NCI-H1417 (cell line): ENCODE results near the gene SDHB.

ENCODE experiments used
- DNase-seq, 3 experiments: peaks; one replicate each; lab custom pipeline; 2025; lab: John Stamatoyannopoulos, UW

Gene SDHB

DNA sequence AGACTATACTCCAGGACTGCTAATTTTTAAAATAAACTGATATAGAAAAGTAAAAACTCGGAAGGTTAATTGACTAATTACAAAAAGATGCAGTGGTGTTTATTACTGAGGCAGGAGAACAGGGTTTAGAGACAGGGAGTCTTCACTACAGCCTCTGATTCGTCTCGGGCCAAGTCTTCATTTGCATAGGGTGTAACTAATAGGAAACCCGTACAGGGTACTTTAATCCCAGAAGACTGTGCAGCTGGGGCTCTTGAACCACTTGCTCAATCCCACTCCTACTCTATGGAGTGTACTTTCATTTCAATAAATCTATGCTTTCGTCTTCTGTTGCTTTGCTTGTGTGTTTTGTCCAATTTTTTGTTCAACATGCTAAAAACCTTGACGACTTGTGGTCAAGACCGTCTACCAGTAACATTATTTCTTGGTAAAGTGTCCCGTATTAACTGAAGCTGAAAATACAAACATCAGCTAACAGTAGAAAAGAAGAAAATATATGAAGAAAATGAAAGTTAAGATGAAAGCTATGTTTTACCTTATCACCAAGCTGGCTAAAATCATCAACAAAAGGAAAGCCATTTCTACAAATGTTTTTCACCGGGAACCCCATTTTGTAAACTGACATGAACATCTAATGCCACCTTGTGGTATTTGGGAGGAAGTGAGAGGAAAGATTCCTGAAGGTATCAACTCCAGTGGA lies 8.0 kb downstream of the SDHB start:
- DNase-seq = peak in 2 of 3 experiments; percentile 23 to 69

DNA sequence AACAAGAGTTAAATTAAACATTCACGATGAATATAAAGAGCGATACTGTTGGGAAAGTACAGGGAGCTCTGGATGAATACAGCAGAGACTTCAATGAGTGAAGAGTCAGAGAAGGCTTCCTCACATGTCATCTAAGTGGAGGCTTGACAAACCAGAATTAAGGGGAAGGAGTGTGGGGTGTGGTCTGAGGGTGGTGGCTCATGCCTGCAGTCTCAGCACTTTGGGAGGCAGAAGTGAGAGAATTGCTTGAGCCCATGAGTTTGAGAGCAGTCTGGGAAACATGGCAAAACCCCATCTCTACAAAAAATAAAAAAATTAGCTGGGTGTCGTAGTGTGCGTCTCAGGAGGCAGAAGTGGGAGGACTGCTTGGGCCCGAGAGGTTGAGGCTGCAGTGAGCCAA lies 8.7 kb downstream of the SDHB start:
- no peak for DNase-seq

DNA sequence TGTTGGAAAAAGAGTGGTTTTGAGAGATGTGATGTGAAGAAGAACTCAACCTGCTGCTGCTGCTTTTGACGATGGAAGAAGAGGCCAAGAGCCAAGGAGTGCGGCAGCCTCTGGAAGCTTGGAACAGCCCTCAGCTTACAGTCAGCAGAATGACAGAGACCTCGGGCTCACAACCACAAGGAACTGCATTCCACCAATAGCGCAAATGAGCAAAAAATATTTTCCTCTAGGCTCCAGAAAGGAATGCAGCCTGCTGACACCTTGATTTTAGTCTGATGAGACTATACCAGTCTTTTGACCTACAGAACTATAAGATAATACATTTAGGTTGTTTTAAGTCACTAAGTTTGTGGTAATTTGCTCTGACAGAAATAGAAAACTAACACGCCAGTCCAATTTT lies 10.2 kb downstream of the SDHB start:
- DNase-seq = no peak

DNA sequence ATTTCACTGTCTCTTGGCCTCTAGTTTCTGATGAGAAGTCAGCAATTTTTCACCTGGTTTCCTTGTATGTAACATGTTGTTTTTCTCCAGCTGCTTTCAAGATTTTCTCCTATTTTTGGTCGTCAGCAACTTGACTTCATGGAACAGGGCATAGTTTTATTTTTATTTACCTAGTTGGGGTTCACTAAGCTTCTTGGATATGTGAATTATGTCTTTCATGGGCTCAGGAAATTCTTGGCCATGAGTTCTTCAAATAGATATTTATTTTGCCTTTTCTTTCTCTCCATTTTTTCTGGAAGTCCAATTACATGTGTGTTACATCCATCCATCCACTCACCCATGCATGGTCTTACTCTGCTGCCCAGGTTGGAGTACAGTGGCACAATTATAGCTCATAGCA lies 13.7 kb downstream of the SDHB start:
- DNase-seq = no peak

DNA sequence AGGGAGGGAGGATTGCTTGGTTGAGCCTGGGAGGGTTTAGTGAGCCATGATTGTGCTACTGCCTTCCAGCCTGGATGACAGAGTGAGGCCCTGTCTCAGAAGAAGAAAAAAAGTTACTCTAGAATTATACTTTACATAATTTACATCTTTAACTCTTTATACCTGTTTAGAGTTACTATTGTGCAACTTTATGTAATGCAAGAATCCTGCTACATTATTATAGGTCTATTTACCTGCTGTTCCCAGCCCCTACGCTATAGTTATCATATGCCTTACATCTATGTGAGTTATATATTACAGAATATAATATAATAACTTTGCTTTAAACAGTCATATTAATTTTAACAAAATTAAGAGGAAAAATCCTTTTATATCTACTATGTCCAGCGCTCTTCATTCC lies 14.3 kb downstream of the SDHB start:
- DNase-seq = no peak

DNA sequence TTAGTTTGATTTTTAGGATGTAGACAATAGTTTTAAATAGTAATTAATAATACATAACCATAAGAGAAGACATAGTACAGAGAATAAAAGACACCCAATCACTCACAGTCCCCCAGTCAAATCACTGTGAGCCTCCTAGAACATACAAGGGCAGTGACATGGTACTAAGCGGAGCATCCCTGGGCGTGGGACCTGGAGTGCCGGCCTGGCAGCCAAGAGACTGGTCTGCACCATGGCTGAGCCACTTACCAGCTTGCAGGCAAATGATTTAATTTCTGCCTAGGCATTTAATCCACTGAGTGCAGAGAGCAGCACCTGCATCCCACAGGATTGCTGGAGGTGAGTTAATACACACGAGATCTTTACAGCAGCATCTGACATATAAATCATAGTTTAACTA lies 20.4 kb downstream of the SDHB start:
- no peak for DNase-seq

DNA sequence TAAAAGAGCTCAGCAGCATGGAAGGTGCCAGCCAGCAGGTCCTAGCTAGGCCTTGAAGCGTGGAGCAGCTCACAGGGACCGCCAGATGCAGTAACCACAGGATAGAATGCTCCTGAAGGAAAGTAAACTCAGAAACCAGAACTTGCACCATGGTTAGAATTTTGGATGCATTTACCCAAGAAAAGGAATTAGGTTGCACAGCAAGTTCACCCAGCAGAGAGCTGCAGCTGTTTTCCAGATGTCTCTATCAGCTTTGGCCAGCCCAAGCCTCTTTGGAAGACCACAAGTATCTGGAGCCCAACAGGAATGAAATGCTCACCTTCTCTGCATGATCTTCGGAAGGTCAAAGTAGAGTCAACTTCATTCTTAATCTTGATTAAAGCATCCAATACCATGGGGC lies 21.1 kb downstream of the SDHB start:
- DNase-seq = no peak

DNA sequence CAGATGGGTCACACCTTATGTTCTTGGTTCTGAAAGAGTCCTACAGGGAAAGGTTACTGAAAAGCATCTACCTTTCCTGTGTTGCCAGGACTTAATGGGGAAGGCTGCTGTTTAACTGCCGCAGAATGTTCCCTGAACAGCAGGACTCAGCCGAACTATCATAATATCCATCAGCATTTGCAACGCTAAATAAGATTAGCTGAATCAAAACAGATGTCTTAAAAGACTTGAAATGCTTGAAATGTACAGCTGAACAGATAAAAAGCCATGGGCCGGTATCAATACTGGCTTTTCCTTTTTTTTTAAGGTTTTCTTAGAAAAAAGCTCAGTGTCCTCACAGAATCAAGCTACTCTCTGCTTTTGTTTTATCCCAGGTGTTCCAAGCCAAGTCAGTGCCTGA lies 22.4 kb downstream of the SDHB start:
- DNase-seq = no peak

DNA sequence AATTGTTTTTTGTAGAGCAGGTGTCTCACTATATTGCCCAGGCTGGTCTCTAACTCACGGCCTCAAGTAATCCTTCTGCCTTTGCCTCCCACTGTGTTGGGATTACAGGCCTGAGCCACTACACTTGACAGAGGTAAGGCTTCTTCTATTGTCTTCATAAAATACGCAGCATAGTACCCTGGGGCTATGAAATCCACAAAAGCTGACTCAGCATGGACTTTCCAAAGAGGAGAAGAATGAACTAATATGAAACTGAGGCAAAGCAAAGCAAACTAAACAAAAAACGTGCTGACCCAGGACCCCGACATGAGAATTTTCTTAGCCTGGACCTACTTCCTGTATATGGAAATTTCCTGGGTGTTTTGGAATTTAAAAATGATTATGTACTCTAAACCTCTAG lies 23.6 kb downstream of the SDHB start:
- DNase-seq = peak in 1 of 3 experiments; percentile 15

DNA sequence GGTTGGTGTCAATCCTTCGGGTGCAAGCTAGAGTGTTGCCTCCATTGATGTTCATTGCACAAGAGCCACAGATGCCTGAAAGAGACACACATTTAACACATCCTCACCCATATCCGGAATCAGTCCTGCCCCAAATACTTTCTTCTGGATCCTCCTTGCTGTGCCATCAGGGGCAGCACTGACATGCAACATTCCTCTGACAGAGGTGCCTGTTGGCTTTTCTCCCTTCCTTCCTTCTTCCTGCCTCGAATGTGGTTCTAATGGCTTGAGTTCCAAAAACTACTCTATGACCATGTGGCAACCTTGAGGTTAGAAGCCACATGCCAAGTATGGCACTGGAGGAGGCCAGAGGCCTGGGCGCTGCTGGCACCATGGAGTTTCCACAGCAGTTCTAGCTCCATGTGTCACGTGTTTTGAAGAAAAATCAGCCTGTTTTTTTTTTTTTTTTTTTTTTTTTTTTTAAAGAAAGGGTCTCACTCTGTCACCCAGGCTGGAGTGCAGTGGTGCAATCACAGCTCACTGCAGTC lies 25.1 kb downstream of the SDHB start:
- no peak for DNase-seq

DNA sequence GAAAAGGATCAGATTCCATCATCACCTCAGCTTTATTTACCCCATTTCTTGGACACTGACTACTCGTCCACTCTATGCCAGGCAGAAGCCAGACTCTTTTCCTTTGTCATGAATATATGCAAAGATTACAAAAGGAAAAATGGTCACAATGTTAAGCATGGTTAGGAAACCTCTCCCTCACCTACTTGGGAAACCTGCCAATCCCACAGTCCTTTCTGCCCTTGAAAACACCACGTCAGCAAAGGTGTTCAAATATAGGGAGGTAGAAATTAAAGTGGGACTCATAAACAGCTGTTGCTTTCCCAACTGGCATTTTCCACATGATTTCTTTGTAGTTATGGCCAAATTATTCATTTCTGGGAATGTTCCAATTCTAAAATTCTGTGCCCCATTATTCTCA lies 25.9 kb downstream of the SDHB start:
- DNase-seq = no peak

DNA sequence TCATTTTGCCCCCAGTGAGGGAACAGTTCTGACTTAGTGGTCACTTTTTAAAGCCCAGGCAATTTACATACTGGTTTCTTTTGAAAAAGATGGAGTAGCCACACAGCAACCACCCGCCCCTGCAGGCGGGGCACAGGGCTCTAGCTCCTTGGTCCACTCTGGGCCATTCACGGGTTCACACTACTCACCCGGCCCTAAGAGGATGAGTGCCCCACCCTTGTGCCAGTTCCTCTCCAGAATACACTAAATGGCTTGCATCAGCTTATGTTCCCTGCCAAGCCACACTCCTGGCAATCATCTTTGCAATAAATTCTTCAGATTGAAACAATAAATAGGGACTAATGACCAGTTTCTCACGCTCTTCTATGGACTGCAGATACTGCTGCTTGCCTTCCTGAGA lies 26.4 kb downstream of the SDHB start:
- DNase-seq = no peak

DNA sequence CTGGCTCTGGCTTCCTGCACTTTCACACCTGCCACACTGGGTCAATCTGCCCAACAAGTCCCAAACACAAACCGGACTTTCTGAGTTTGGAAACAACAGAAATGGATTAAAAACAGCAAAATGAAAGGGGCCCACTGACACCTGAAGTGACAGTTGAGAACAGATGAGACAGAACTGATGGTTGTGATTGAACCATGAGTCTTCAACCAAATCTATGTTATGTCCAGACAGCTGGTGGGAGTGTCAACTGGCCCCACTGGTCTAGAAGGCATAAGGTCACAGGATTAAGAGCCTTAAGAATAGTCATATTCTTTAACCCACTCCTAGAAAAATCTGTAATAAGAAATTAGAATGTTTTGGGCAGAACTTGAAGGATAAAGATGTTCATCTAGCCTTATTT lies 29.1 kb downstream of the SDHB start:
- no peak for DNase-seq

DNA sequence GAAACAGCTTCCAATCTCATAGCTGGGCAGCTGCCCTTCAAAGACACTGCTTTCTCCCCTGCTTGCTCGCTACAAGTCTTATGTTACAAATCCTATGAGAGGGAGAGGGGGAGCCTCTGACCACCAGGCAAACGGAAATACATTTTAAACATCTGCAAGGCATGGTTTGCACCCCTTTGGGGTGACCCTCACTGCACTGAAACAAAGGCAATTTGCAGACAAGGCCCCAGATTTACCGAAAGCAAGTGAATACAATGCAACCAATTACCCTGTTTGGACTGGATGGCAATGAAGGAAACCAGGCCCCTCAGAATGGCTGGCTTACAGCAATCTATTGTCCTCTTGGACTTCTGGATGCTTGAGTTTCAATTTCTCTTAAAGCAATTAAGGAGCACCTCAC lies 30.3 kb downstream of the SDHB start:
- DNase-seq = no peak

DNA sequence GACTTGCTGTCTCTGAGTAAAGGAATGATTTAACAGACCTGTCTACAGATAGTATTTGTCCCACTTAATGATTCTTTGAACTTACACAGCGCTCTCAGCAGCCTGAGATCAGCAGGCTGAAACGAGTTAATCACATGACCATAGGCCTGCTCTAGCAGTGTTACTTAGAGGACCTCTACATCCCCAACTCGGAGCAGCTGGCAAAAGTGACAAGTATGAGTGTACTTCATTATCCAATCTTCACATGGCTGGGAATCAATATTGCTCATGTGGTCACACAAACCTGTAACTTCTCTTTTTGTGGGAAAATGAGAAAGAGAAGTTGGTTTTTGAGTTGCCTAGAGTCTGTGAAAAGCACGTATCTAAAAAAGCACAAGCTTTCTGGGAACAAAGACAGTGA lies 30.7 kb downstream of the SDHB start:
- no peak for DNase-seq

DNA sequence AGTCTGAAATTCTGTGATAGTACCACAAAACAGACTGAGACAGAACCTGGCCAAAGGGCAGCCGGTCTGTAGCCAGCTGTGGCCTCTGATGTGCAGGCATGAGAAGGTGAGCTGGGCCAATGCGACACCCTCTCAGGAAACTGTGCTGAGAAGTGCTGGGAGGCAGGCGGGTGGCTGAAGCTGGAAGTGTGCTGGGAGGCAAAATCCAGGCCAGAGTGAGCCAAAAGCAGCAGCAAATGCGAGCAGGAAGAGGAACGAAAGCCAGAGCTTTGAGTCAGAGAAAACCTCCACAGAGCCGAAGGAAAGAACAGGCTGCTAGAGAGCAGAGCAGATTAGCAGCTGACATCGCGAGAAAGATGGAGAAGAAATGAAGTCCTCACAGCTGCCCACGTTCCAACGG lies 31.9 kb downstream of the SDHB start:
- no peak for DNase-seq

DNA sequence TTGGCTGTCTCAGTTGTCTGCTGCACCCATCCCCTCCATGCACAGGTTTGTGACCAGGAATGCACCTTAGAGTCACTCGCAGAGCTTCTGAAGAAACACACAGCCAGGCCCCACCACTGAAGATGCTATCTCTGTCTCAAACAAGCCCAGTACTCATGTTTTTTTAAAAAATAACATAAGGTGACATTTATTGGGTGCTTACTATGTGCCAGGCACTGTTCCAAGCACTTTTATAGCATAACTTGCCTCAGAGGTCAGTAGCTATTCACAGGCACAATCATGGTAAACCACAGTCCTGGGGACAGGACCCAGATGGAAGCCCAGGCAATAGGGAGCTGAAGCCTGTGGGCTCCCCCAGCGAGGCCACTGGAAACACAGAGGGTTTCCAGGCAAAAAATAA lies 33.3 kb downstream of the SDHB start:
- DNase-seq = no peak

DNA sequence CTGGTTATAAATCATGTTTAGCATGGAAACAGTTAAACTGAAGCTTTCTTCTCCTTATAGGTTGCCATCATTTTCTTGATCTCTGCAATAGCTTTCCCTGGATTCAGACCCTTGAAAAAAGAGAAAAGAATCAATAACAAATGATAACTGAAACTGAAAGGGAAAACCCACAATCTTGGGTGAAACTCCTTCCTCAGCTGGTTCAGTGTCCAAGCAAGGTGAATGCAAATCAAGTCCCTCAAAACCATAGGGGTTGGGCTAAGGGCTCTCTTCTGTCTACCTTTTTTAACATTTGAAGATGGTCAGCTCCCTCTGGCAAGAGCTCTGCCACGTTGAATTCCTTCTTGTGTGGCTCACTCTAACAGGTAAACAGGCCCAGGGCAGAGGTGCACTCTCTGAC lies 35.0 kb downstream of the SDHB start:
- DNase-seq = no peak

DNA sequence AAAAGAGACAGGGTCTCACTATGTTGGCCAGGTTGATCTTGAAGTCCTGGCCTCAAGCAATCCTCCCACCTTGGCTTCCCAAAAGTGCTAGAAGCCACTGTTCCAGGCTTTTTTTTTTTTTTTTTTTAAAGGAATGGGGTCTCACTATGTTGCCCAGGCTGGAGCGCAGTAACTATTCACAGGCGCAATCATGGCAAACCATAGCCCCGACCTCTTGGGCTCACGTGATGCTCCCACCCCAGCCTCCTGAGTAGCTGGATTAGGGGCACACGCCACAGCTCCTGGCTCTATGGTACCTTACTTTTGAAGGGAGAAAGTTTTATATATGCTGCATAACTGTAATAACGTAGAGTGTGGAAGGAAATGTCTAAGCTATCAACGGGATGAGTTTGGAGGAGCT lies 36.4 kb downstream of the SDHB start:
- DNase-seq = no peak

DNA sequence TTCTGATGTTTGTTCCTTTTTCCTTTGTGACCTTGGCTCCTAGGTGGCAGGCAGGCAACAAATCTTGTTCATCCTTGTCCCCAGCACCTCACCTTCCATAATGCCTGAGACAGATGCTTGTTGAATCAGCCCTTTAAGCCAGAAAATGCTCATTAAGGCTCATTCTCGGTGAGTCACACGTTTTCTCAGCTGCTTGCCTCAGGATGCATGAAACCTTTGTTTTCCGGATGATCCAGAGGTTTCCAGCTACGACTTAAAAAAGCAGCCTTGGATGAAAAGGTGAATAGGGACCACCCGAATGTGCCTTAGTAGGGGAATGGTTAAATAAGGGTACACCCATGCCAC lies 37.5 kb downstream of the SDHB start:
- no peak for DNase-seq

DNA sequence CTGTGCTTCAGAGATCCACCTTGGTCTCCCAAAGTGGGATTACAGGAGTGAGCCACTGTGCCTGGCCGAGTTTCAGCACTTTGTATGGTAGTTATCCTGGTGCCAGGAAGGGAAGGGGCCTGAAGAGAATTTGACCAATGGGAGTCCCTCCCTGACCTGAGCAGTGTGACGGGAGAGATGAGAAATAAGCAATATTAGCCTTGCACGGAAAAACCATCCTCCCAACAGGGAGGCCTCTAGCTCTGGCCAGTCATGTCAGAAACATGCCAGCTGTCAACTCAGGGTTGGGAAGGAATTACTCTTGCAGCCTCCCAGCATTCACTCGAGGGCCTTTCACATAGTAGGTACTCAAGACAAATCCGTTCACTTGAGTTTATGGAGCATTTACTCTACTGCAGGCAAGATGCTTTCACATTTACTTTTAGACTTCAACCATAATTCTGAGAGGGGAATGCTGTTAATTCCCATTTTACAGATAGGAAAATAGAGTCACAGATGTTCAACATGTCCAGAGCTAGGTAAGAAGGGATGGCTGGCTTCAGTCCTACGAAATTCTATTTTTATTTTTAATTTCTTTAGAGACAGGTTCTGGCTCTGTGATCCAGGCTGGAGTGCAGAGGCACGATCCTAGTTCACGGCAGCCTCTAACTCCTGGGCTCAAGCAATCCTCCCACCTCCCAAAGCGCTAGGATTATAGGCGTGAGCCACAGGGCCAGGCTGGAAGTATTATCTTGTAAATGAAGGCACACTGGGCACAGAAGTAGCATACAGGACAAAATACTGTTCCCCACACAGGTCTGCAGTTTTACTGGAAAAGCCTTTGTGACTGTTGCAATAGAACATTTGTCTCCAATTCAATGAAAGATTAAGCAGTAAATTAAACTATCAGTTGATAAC lies 38.9 kb downstream of the SDHB start:
- no peak for DNase-seq

DNA sequence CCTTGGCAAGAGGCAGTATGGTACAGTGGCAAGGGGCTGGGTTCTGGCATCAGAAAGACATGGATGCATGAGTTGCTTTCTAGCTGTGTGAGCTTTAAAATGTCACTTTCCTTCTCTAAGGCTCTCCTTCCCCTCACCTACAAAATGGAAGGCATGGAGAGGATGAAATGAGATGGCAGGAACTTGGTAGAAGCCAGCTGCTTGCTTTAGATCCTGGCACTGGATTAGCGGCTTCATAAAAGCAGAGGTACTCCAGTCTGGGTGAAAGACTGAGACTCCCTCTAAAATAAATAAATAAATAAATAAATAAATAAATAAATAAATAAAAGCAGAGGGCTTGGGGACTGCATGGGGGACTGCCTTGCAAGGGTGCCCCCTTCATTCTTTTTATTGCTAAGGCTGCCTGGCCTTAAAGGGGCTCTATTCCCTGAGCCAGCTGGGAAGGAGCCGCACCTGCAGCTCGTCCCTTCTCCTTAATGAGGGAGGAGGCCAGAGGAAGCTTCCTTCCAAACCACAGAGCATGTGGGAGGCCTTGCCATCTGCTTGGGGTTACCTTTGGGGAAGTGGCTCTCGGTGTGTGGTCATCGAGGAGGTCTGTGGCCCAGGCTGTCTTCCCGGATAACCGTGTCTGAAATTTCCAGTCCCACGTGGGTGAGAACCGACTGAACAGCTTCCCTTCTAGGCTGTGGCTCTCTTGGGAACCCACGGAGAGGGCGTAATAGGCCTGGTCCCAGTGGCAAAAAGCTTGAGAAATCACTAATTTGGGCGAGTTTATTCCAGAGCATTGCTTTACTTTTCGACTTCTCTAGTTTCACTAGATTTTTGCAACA lies 40.1 kb downstream of the SDHB start:
- no peak for DNase-seq
